GM23338 (cell line): ENCODE data around the gene IPCEF1.

Experiments used
- CREB1 ChIP-seq: fragments of 250-450 bp; sonication (Bioruptor Pico); IDR thresholded peaks from 2 replicates; pipeline ENCODE4 v1.5.0; 2020; ENCODE audit warnings: low read depth, mild to moderate bottlenecking, moderate library complexity
- CTCF ChIP-seq, 2 experiments: fragments of 200-600 bp in 1 of 2; sonication (generic) in 1 of 2; conservative IDR thresholded peaks; 2 replicates each; pipeline versions ENCODE4 v1.5.1 to v1.6.1; 2016 to 2017; ENCODE audit warnings: antibody characterized with exemption in 2 of 2, low read depth in 2 of 2, mild to moderate bottlenecking in 2 of 2, moderate library complexity in 1 of 2
- ETS1 ChIP-seq: IDR thresholded peaks from 2 replicates; pipeline ENCODE4 v1.6.1; 2016; ENCODE audit warnings: antibody characterized with exemption
- EZH2 ChIP-seq: fragments of 200-600 bp; sonication (generic); IDR thresholded peaks from one replicate; pipeline ENCODE4 v1.8.0; 2017; ENCODE audit warnings: antibody characterized with exemption, mild to moderate bottlenecking, low read depth; ENCODE audit not compliant: unreplicated experiment
- EZH2phosphoT487 ChIP-seq: fragments of 200-600 bp; sonication (generic); IDR thresholded peaks from one replicate; pipeline ENCODE4 v1.8.1; 2018; ENCODE audit warnings: antibody characterized with exemption; ENCODE audit not compliant: unreplicated experiment
- JUNB ChIP-seq: IDR thresholded peaks from one replicate; pipeline ENCODE4 v1.6.1; 2016; ENCODE audit warnings: antibody characterized with exemption; ENCODE audit not compliant: unreplicated experiment
- NANOG ChIP-seq: IDR thresholded peaks from 2 replicates; pipeline ENCODE4 v1.6.1; 2016; ENCODE audit warnings: antibody characterized with exemption, borderline replicate concordance
- POLR2AphosphoS5 ChIP-seq: IDR thresholded peaks from 2 replicates; pipeline ENCODE4 v1.6.1; 2016; ENCODE audit warnings: antibody characterized with exemption, low read depth
- ZNF331 ChIP-seq: fragments of 250-450 bp; sonication (Bioruptor Pico); IDR thresholded peaks from 2 replicates; pipeline ENCODE4 v1.5.0; 2020; ENCODE audit warnings: low read depth, mild to moderate bottlenecking, moderate library complexity
- TF ChIP-seq, protein P1 (sequence below): IDR thresholded peaks from one replicate; pipeline ENCODE4 v1.6.1; 2018; ENCODE audit warnings: antibody characterized with exemption; ENCODE audit not compliant: unreplicated experiment

DNA sequence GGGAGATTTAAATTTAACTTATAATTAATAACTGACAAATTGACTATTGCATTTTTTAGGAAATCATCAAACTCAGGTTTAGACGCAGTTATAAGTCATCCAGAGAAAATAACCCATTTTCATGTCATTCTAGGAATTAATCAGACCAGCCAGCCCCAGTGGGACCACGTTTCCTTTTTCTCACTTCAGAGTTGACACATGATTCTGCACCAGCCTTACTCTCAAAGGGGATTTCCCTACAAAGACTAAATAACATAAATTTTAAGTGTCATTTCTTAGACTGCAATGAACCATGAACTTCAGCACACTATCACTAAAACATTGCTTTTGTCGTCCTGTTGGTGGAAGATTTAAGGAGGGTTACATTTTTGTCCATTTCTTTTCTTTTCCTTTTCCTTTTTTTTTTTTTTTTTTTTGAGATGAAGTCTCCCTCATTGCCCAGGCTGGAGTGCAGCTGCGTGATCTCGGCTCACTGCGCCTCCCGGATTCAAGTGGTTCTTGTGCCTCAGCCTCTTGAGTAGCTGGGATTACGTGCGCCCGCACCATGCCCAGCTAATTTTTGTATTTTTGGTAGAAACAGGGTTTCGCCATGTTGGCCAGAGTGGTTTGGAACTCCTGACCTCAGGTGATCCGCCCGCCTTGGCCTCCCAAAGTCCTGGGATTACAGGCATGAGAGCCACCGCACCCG, 3.6 kb downstream of the IPCEF1 start:
- TF ChIP-seq POLR2AphosphoS5 (no peak), CTCF (conservative IDR thresholded peaks at IDR 0.05; ENCODE audit: low read depth in 2 of 2) (no peak), EZH2phosphoT487 (no peak), EZH2 (no peak), NANOG (no peak), ETS1 (no peak), CREB1 (CRISPR knock-in tag) (no peak), ZNF331 (CRISPR knock-in tag) (no peak), JUNB (no peak)
- TF ChIP-seq, protein P1, sequence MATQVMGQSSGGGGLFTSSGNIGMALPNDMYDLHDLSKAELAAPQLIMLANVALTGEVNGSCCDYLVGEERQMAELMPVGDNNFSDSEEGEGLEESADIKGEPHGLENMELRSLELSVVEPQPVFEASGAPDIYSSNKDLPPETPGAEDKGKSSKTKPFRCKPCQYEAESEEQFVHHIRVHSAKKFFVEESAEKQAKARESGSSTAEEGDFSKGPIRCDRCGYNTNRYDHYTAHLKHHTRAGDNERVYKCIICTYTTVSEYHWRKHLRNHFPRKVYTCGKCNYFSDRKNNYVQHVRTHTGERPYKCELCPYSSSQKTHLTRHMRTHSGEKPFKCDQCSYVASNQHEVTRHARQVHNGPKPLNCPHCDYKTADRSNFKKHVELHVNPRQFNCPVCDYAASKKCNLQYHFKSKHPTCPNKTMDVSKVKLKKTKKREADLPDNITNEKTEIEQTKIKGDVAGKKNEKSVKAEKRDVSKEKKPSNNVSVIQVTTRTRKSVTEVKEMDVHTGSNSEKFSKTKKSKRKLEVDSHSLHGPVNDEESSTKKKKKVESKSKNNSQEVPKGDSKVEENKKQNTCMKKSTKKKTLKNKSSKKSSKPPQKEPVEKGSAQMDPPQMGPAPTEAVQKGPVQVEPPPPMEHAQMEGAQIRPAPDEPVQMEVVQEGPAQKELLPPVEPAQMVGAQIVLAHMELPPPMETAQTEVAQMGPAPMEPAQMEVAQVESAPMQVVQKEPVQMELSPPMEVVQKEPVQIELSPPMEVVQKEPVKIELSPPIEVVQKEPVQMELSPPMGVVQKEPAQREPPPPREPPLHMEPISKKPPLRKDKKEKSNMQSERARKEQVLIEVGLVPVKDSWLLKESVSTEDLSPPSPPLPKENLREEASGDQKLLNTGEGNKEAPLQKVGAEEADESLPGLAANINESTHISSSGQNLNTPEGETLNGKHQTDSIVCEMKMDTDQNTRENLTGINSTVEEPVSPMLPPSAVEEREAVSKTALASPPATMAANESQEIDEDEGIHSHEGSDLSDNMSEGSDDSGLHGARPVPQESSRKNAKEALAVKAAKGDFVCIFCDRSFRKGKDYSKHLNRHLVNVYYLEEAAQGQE: no peak
